Cardiac fibroblast (primary cell): Measurements from ENCODE around the gene C1orf74.

ENCODE experiments used
- DNase-seq, 2 donors: peaks; one replicate each; pipeline versions ENCODE4 v3.0.0 to v3.0.0-alpha.2; 2010; ENCODE audit warnings: low read depth in 2 of 2
- H3K4me3 ChIP-seq, 2 donors: replicated peaks in 1 of 2; 1 replicate in 1 of 2; 2 replicates in 1 of 2; pipeline ENCODE4 v1.5.1; 2011; ENCODE audit warnings: low read depth in 2 of 2, low read length in 2 of 2, mild to moderate bottlenecking in 2 of 2, moderate library complexity in 1 of 2
- CTCF ChIP-seq: IDR thresholded peaks from one replicate; pipeline ENCODE4 v1.5.1; 2011; ENCODE audit warnings: low read depth, mild to moderate bottlenecking, low read length, inconsistent platforms

C1orf74 gene

GRCh38 chr1:209815490-209815889, 31.1 kb upstream of the C1orf74 start:
- H3K4me3 ChIP-seq: no peak overlapping the region
- no peak for TF ChIP-seq CTCF
- DNase-seq: no peak

- no peak for DNase-seq
- H3K4me3 ChIP-seq: no peak overlapping the region
- no peak for TF ChIP-seq CTCF
Observed at GRCh38 chr1:209813902-209814301, 29.5 kb upstream of the C1orf74 start.

- no peak overlapping the region for H3K4me3 ChIP-seq
- DNase-seq: no peak
- no peak for TF ChIP-seq CTCF
Observed at GRCh38 chr1:209810783-209811182, 26.4 kb upstream of the C1orf74 start.

GRCh38 chr1:209809611-209810010, 25.3 kb upstream of the C1orf74 start:
- no peak for DNase-seq
- TF ChIP-seq CTCF: no peak
- no peak overlapping the region for H3K4me3 ChIP-seq

- TF ChIP-seq CTCF: no peak
- DNase-seq: peak; percentile 94 to 98
- H3K4me3 ChIP-seq: no peak overlapping the region
Observed at GRCh38 chr1:209808059-209808581, 23.8 kb upstream of the C1orf74 start.

GRCh38 chr1:209807509-209807908, 23.1 kb upstream of the C1orf74 start:
- DNase-seq: peak in 1 of 2 donors; percentile 15
- no peak overlapping the region for H3K4me3 ChIP-seq
- TF ChIP-seq CTCF: no peak
